GM19035 (cell line): ENCODE results near the gene PCDHGC3.

Experiments used
- ATAC-seq: cut with Tn5 transposase; IDR thresholded peaks from one replicate; pipeline ENCODE4 v1.9.1; 2021; ENCODE audit not compliant: unreplicated experiment

Gene PCDHGC3

GRCh38 chr5:141484641-141485311 lies 9.0 kb downstream of the PCDHGC3 start, which contains the start of gene PCDHGC4:
TSS of gene PCDHGC4 (plus strand) at chr5:141485030. CDS start at chr5:141485174, 144 bp downstream.
- no peak for ATAC-seq

DNA sequence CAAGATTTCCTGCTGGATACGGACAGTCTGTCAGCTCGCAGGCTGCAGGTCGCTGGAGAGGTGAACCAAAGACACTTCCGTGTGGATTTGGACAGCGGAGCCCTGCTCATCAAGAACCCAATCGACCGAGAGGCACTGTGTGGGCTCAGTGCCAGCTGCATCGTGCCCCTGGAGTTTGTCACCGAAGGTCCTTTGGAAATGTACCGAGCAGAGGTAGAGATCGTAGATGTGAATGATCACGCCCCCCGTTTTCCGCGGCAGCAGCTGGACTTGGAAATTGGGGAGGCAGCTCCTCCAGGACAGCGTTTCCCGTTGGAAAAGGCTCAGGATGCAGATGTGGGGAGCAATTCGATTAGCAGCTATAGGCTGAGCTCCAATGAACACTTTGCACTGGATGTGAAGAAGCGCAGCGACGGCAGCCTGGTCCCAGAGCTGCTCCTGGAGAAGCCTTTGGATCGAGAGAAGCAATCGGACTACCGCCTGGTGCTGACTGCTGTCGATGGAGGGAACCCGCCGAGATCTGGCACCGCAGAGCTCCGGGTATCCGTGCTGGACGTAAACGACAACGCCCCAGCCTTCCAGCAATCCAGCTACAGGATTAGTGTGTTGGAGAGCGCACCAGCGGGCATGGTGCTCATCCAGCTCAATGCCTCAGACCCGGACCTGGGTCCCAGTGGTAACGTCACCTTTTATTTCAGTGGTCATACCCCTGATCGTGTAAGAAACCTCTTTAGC lies 9.7 kb downstream of the PCDHGC3 start:
- ATAC-seq: no peak

DNA sequence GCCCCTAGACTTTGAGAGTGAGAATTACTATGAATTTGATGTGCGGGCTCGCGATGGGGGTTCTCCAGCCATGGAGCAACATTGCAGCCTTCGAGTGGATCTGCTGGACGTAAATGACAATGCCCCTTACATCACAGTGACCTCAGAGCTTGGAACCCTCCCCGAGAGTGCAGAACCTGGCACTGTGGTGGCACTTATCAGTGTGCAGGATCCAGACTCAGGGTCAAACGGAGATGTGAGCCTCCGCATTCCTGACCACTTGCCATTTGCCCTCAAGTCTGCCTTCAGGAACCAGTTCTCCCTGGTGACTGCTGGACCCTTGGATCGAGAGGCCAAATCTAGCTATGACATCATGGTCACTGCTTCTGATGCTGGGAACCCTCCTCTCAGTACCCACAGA lies 10.3 kb downstream of the PCDHGC3 start:
- no peak for ATAC-seq

DNA sequence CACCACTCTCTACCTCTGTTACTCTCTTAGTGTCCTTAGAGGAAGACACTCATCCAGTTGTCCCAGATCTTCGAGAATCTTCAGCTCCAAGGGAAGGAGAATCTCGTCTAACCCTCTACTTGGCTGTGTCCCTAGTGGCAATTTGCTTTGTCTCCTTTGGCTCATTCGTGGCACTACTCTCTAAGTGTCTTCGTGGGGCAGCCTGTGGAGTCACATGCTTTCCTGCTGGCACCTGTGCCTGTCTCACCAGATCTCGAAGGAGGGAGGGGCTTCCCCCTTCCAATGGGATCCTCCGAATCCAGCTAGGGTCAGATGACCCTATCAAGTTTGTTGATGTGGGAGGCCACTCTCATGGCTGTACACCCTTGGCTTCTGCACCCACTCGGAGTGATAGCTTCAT lies 11.4 kb downstream of the PCDHGC3 start:
- ATAC-seq: no peak

- no peak for ATAC-seq
These were observed 13.1 kb downstream of the PCDHGC3 start, which contains the start of gene PCDHGC5 for GRCh38 chr5:141488591-141489561. TSS of gene PCDHGC5 (plus strand) at chr5:141489081. CDS start at chr5:141489241, 160 bp downstream.

DNA sequence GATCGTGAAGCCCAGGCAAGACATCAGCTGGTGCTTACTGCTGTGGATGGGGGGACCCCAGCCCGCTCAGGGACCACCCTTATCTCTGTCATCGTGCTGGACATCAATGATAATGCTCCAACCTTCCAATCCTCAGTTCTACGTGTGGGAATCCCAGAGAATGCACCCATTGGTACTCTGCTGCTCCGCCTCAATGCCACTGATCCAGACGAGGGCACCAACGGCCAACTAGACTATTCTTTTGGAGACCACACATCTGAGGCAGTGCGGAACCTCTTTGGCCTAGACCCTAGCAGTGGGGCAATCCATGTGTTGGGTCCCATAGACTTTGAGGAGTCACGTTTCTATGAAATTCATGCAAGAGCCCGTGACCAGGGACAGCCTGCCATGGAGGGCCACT lies 14.1 kb downstream of the PCDHGC3 start:
- ATAC-seq: no peak

DNA sequence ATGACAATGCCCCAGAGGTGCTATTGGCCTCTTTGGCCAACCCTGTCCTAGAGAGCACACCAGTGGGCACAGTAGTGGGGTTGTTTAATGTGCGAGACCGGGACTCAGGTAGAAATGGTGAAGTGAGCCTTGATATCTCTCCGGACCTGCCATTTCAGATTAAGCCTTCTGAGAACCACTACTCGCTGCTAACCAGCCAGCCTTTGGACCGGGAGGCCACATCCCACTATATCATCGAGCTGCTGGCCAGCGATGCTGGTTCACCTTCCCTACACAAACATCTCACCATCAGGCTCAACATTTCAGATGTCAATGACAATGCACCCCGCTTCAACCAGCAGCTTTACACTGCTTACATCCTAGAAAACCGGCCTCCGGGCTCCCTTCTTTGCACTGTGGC lies 14.5 kb downstream of the PCDHGC3 start:
- ATAC-seq: no peak

DNA sequence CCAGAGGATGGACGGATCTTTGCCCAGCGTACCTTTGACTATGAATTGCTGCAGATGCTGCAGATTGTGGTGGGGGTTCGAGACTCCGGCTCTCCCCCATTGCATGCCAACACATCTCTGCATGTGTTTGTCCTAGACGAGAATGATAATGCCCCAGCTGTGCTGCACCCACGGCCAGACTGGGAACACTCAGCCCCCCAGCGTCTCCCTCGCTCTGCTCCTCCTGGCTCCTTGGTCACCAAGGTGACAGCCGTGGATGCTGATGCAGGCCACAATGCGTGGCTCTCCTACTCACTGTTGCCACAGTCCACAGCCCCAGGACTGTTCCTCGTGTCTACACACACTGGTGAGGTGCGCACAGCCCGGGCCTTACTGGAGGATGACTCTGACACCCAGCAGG lies 15.0 kb downstream of the PCDHGC3 start:
- ATAC-seq: no peak

DNA sequence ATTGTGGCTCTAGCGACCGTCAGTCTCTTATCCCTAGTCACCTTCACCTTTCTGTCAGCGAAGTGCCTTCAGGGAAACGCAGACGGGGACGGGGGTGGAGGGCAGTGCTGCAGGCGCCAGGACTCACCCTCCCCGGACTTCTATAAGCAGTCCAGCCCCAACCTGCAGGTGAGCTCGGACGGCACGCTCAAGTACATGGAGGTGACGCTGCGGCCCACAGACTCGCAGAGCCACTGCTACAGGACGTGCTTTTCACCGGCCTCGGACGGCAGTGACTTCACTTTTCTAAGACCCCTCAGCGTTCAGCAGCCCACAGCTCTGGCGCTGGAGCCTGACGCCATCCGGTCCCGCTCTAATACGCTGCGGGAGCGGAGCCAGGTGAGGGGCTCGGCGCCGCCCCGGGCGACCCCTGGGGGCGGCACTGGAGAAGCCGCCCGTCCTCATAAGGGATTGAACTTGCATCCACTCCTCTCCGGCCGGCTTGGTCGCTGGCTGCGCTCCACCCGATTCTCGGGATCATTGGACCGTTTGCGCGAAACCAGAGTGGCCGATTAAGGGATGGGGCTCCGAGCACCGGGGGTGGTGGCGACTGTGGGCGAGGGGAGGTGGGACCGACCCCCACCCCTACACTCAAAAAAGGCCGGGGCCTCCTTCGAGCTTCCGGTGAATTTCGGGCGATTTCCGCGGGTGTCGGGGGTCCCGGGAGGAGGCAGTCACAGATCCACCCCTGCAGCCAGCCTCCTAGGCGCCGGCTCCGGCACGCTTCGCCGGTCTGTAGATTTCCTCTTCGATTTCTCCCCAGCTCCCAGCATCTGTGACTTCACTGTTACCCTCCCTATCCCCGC lies 15.8 kb downstream of the PCDHGC3 start:
- peak; percentile 34 for ATAC-seq

DNA sequence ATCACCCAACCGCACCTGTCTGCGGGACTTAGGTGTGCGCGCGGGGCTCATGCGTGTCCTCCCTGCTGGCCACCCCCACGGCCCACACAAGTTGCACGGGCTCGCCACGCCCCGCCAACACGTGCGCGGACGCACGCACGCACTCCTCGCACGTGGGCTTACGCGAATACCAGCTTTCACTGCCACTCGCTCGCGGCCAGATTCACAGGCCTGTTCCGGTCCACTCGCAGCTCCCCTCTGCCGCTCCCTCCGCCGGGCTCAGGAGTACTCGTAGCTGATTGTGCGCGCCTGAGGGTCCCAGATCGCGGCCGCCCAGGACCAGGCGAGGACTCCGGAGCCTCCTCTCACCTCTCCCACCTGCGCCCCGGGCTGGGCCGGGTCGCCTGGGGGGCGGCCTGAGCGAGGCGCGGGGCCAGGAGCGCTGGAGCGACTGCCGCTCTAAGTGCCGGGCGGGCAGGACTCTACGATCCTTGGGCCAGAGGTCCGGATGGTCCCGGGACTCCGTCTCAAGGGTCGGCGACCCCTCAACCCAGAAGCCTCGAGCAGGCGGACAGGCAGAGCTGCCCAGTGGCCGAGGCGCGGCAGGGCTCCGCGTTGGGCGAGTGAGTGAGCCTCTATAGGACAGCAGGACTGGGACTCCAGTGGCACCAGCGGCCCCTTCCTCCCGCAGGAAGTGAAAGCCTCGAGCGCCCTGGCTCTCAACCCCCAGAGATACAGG lies 16.6 kb downstream of the PCDHGC3 start:
- ATAC-seq: peak; percentile 67

GRCh38 chr5:141493500-141494422 lies 18.0 kb downstream of the PCDHGC3 start:
- ATAC-seq: no peak

- ATAC-seq: no peak
These were observed 19.1 kb downstream of the PCDHGC3 start for GRCh38 chr5:141494761-141495452.

- ATAC-seq: no peak
These were observed 19.7 kb downstream of the PCDHGC3 start for GRCh38 chr5:141495453-141495811.

- ATAC-seq: no peak
These were observed 20.3 kb downstream of the PCDHGC3 start for GRCh38 chr5:141496038-141496437.

DNA sequence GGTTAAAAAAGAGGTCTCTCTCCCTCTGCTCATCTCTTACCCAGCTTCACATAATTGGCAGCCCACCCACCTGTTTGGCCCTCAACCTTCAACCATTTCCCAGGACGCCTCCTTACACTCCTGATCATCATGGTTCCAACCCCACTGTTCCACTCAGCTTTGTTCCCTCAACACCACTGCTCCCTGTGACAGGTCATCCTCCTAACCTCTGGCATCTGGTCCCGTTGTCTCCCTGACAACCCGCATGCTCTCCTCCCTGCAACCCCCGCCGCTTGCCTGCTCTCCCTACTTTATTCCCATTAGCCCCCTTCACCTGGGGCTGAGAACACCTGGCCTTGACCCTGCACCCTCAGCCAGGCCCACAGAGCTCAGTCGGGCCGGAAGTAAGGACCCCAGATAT lies 26.0 kb downstream of the PCDHGC3 start:
- ATAC-seq: no peak

GRCh38 chr5:141503681-141504080 lies 27.9 kb downstream of the PCDHGC3 start:
- ATAC-seq: no peak

- ATAC-seq: no peak
These were observed 28.4 kb downstream of the PCDHGC3 start for GRCh38 chr5:141504216-141504615.
